Adrenal gland (tissue), 12 donors: ENCODE results near the gene EEF1E1. TPM values are rescaled to one million over a fixed set of nuclear protein-coding genes. Genes with fewer than 3 reads are reported as not detected.

ENCODE experiments used
- DNase-seq, 7 donors: peaks; one replicate each; pipeline ENCODE4 v3.0.0-alpha.2; 2019 to 2020
- H3K27ac ChIP-seq, 5 donors: fragments of 200-600 bp; sonication (generic) in 4 of 5; 1 replicate in 3 of 5; 2 replicates in 2 of 5; pipeline versions ENCODE4 v1.5.1 to v1.8.0; 2016 to 2020; ENCODE audit warnings: mild to moderate bottlenecking in 1 of 5
- H3K27me3 ChIP-seq: fragments of 200-600 bp; 2 replicates; pipeline ENCODE4 v1.8.0; 2021
- H3K36me3 ChIP-seq, 2 donors: fragments of 200-600 bp; replicated peaks in 1 of 2; 1 replicate in 1 of 2; 2 replicates in 1 of 2; pipeline versions ENCODE4 v1.5.1 to v1.8.0; 2018 to 2022
- H3K4me1 ChIP-seq, 2 donors: fragments of 200-600 bp; replicated peaks in 1 of 2; 1 replicate in 1 of 2; 2 replicates in 1 of 2; pipeline versions ENCODE4 v1.5.1 to v1.8.0; 2018 to 2021
- H3K4me3 ChIP-seq, 4 donors: fragments of 200-600 bp; sonication (generic) in 3 of 4; one replicate each; pipeline ENCODE4 v1.5.1; 2016 to 2018
- H3K9me3 ChIP-seq, 3 donors: fragments of 200-600 bp; sonication (generic) in 1 of 3; replicated peaks in 1 of 3; 1 replicate in 2 of 3; 2 replicates in 1 of 3; pipeline versions ENCODE4 v1.5.1 to v1.8.0; 2016 to 2021
- CTCF ChIP-seq, 6 experiments: fragments of 450-650 bp in 4 of 6; fragments of 200-600 bp in 2 of 6; sonication (generic) in 1 of 6; IDR thresholded peaks; 1 replicate in 5 of 6; 2 replicates in 1 of 6; pipeline versions ENCODE4 v1.5.1 to v1.8.0; 2016 to 2021; ENCODE audit warnings: antibody characterized with exemption in 6 of 6, mild to moderate bottlenecking in 2 of 6, moderate library complexity in 1 of 6
- POLR2A ChIP-seq, 2 donors: fragments of 450-650 bp; IDR thresholded peaks; one replicate each; pipeline ENCODE4 v1.6.1; 2017; ENCODE audit warnings: antibody characterized with exemption in 2 of 2, mild to moderate bottlenecking in 2 of 2, moderate library complexity in 1 of 2
- WGBS, 4 donors: extraction: QIAGEN DNeasy Blood & Tissue Kit in 2 of 4; methylation state at CpG; one replicate each; pipeline versions ENCODE4 v1.1.5 to v1.1.7; 2013 to 2017; 5-methylcytosine and 5-hydroxymethylcytosine counted together
- intact Hi-C, 2 donors: fragments of 100-400 bp; cut with DNase I; formaldehyde crosslinking; loops; one replicate each; pipeline versions ENCODE4 v1.14.1 to v1.15.0; 2022 to 2023
- polyA plus RNA-seq, 3 donors: library from polyadenylated mRNA; stranded (reverse); fragments of 200-250 nt in 2 of 3; fragments of 350-450 nt in 1 of 3; fragmentation: Illumina TruSeq in 1 of 3; extraction: RNeasy Lipid Tissue Mini Kit (QIAGEN cat#74804) in 1 of 3; gene quantifications; one replicate each; pipeline ENCODE4 v1.2.3, GENCODE V29; 2013 to 2014
- total RNA-seq, 9 donors: library from RNA; depleted of rRNA in 4 of 9; stranded (reverse); fragments of >200 nt in 4 of 9; fragments of 120-200 nt in 1 of 9; fragmentation: NEBNext Ultra II Directional in 1 of 9; extraction: Animal tissue kit (Norgen Biotek cat#: 25700) in 1 of 9; gene quantifications; one replicate each; pipeline versions ENCODE4 v1.1.0 to v1.2.4, GENCODE V29; 2013 to 2023
- donor health status: healthy with polysubstance abuse.
- donor health status: Bipolar disorder and iron deficiency.
- donor health status: DM: yes; HTN: yes; CAD: no.
- donor health status: DM: no; HTN: no; CAD: no.
- donor health status: DM: no; HTN: no; CAD: no.
- donor health status: DM: yes; HTN: yes; CAD: no.

EEF1E1 gene
- total and polyA plus RNA-seq, 12 donors = 18.1 to 95.8 (median 31.8) TPM

GRCh38 chr6:8075185-8075584, 27.2 kb downstream of the EEF1E1 start:
- Histone ChIP-seq H3K36me3 (no peaks in the 10 kb centered on the region), H3K27ac (no peak overlapping the region), H3K4me1 (peaks cover 4 to 10% of the 10 kb centered on the region in 2 donors), H3K9me3 (no peaks in the 10 kb centered on the region), H3K4me3 (no peak overlapping the region), H3K27me3 (no peaks in the 10 kb centered on the region)
- intact Hi-C loops = no loop called here
- 83 to 88% (median 85%) methylated on average over 4 of the region's 4 CpGs for WGBS, 4 donors
- TF ChIP-seq CTCF (IDR thresholded peaks at IDR 0.05) = no peak
- no peak for TF ChIP-seq POLR2A (IDR thresholded peaks at IDR 0.05)
- DNase-seq = no peak

- Histone ChIP-seq H3K9me3 (no peaks in the 10 kb centered on the region), H3K27ac (no peak overlapping the region), H3K4me3 (no peak overlapping the region), H3K27me3 (no peaks in the 10 kb centered on the region), H3K36me3 (no peaks in the 10 kb centered on the region), H3K4me1 (peaks cover 0 to under 1% of the 10 kb centered on the region in 2 donors)
- intact Hi-C loops = no loop called here
- 85 to 90% (median 86%) methylated on average over 4 of the region's 4 CpGs for whole genome bisulfite sequencing, 4 donors
- TF ChIP-seq POLR2A (IDR thresholded peaks at IDR 0.05) (no peak), CTCF (IDR thresholded peaks at IDR 0.05) (no peak)
- DNase-seq = no peak
Measured at GRCh38 chr6:8074213-8074612, 28.1 kb downstream of the EEF1E1 start.

- no peak overlapping the region for H3K27ac ChIP-seq
- 48 to 93% (median 82%) methylated on average over 3 of the region's 3 CpGs for WGBS, 4 donors
- H3K27me3 ChIP-seq = no peaks in the 10 kb centered on the region
- DNase-seq = no peak
- H3K9me3 ChIP-seq = no peaks in the 10 kb centered on the region
- TF ChIP-seq CTCF (IDR thresholded peaks at IDR 0.05) = no peak
- TF ChIP-seq POLR2A (IDR thresholded peaks at IDR 0.05) = no peak
- no peaks in the 10 kb centered on the region for H3K36me3 ChIP-seq
- no peaks in the 10 kb centered on the region for H3K4me1 ChIP-seq
- intact Hi-C loops = no loop called here
- H3K4me3 ChIP-seq = no peak overlapping the region
Measured at GRCh38 chr6:8073758-8074157, 28.6 kb downstream of the EEF1E1 start.

DNA sequence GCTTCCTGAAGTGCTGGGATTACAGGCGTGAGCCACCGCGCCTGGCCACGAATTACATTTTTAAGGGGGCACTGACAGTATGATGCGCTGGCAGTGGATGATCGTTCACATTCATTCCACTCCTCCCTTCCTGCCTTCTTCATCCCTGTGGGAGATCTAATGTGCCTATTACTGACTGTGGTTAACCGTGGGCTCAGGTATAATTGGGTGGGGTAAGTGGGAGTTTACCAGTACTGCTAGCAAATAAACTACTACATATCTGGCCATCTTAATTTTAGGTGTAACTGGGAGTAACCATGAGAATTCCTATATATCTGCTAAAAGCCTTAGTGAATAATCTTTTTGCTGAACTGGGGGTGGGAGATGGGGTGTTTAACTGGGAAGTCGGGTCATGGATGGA, 31.6 kb downstream of the EEF1E1 start:
- Histone ChIP-seq H3K27me3 (no peaks in the 10 kb centered on the region), H3K4me3 (no peak overlapping the region), H3K4me1 (no peaks in the 10 kb centered on the region), H3K27ac (no peak overlapping the region), H3K9me3 (no peaks in the 10 kb centered on the region), H3K36me3 (no peaks in the 10 kb centered on the region)
- TF ChIP-seq POLR2A (IDR thresholded peaks at IDR 0.05) (no peak), CTCF (IDR thresholded peaks at IDR 0.05) (no peak)
- intact Hi-C loops = no loop called here
- 88 to 91% (median 91%) methylated on average over 7 to 8 of the region's 8 CpGs for WGBS, 4 donors
- no peak for DNase-seq
